C1 segment of cervical spinal cord (tissue), 14 donors: ENCODE data around the gene NFAT5.
"Not testable (repeated sequence)": the region's sequence is repeated elsewhere in the genome, so short reads cannot be mapped to it uniquely, and the experiment has no call there.

Source experiments
- DNase-seq, 14 donors: peaks; one replicate each; lab custom pipeline; 2025; lab: John Stamatoyannopoulos, UW

NFAT5 gene

GRCh38 chr16:69637206-69637865 is 71.6 kb downstream of the NFAT5 start:
- not testable (repeated sequence) for DNase-seq

- not testable (repeated sequence) for DNase-seq
Observed at GRCh38 chr16:69643997-69644396, 78.2 kb downstream of the NFAT5 start.

- no peak for DNase-seq
Observed at GRCh38 chr16:69644790-69645189, 79.0 kb downstream of the NFAT5 start.

GRCh38 chr16:69647020-69647419 is 81.3 kb downstream of the NFAT5 start:
- DNase-seq, result no peak

- no peak for DNase-seq
Observed at GRCh38 chr16:69651217-69651616, 85.5 kb downstream of the NFAT5 start.

- no peak for DNase-seq
Observed at GRCh38 chr16:69654280-69654931, 88.6 kb downstream of the NFAT5 start.

- DNase-seq, result no peak
Observed at GRCh38 chr16:69660166-69660565, 94.4 kb downstream of the NFAT5 start.

GRCh38 chr16:69662901-69663300 is 97.1 kb downstream of the NFAT5 start:
- DNase-seq, result no peak

- DNase-seq, result no peak
Observed at GRCh38 chr16:69663846-69664245, 98.1 kb downstream of the NFAT5 start.

- no peak for DNase-seq
Observed at GRCh38 chr16:69669577-69669976, 103.8 kb downstream of the NFAT5 start.

GRCh38 chr16:69672315-69672997 is 106.7 kb downstream of the NFAT5 start:
- no peak for DNase-seq

GRCh38 chr16:69672998-69673713 is 107.4 kb downstream of the NFAT5 start:
- no peak for DNase-seq

GRCh38 chr16:69680358-69680757 is 114.6 kb downstream of the NFAT5 start:
- DNase-seq, result no peak

- DNase-seq, result no peak
Observed at GRCh38 chr16:69688589-69688988, 122.8 kb downstream of the NFAT5 start.

- peak in 1 of 14 donors; percentile 8 for DNase-seq
Observed at GRCh38 chr16:69691980-69692911, 126.5 kb downstream of the NFAT5 start.

GRCh38 chr16:69693916-69694315 is 128.2 kb downstream of the NFAT5 start:
- DNase-seq, result no peak

- DNase-seq, result no peak
Observed at GRCh38 chr16:69698404-69698803, 132.6 kb downstream of the NFAT5 start.

GRCh38 chr16:69699915-69700314 is 134.1 kb downstream of the NFAT5 start:
- DNase-seq, result no peak

- no peak for DNase-seq
Observed at GRCh38 chr16:69701452-69701851, 135.7 kb downstream of the NFAT5 start.

GRCh38 chr16:69701866-69702265 is 136.1 kb downstream of the NFAT5 start:
- DNase-seq, result no peak

- DNase-seq, result no peak
Observed at GRCh38 chr16:69703638-69704037, 137.9 kb downstream of the NFAT5 start.
